GM12878 (cell line): ENCODE measurements around the gene PSMB10. TPM values are rescaled to one million over a fixed set of nuclear protein-coding genes. Genes with fewer than 3 reads are reported as not detected.

Source experiments
- ATF2 ChIP-seq: IDR thresholded peaks from 2 replicates; pipeline ENCODE4 v1.6.1; 2012; ENCODE audit warnings: low read length, inconsistent platforms
- EED ChIP-seq: sonication (generic); IDR thresholded peaks from 2 replicates; pipeline ENCODE4 v1.6.1; 2016; ENCODE audit warnings: antibody characterized with exemption, low read depth
- GABPA ChIP-seq: IDR thresholded peaks from 2 replicates; pipeline ENCODE4 v1.6.1; 2014; ENCODE audit warnings: antibody characterized with exemption, low read depth, mild to moderate bottlenecking, inconsistent platforms
- PRDM15 ChIP-seq: fragments of 450-650 bp; formaldehyde crosslinking; IDR thresholded peaks from 2 replicates; pipeline ENCODE4 v1.4.0; 2020; ENCODE audit warnings: mild to moderate bottlenecking, moderate library complexity
- RAD21 ChIP-seq: IDR thresholded peaks from 2 replicates; pipeline ENCODE4 v1.6.1; 2011; ENCODE audit warnings: mild to moderate bottlenecking, low read depth, low read length, moderate library complexity; ENCODE audit not compliant: insufficient read depth
- SMC3 ChIP-seq: IDR thresholded peaks from 2 replicates; pipeline ENCODE4 v1.6.1; 2011; ENCODE audit warnings: low read length, improper control_type of control experiment, borderline replicate concordance
- ZBED1 ChIP-seq: IDR thresholded peaks from 2 replicates; pipeline ENCODE4 v1.6.1; 2016; ENCODE audit warnings: borderline replicate concordance
- ZBTB4 ChIP-seq: fragments of 450-650 bp; formaldehyde crosslinking; IDR thresholded peaks from 2 replicates; pipeline ENCODE4 v1.4.0; 2022; ENCODE audit warnings: mild to moderate bottlenecking, moderate library complexity
- polyA plus RNA-seq, 11 experiments: library from polyadenylated mRNA; depleted of rRNA in 4 of 11; unstranded in 6 of 11; stranded (reverse) in 5 of 11; fragments of >200 nt; fragmentation: Nextera tagmentation in 4 of 11; fragmentation: Illumina TruSeq in 1 of 11; extraction: Ambion mirVana in 4 of 11; extraction: Trizol in 1 of 11; gene quantifications; 1 replicate in 1 of 11; 2 replicates in 10 of 11; pipeline versions ENCODE4 v1.2.1 to v1.2.3, GENCODE V29; 2011 to 2016; ENCODE audit warnings: inconsistent platforms in 2 of 11, missing spikeins in 2 of 11, low read depth in 1 of 11
- total RNA-seq, 4 experiments: library from RNA; depleted of rRNA in 3 of 4; stranded (reverse); fragments of >200 nt in 3 of 4; fragmentation: Illumina TruSeq in 1 of 4; extraction: Trizol in 1 of 4; gene quantifications; 2 replicates each; pipeline versions ENCODE4 v1.2.1 to v1.2.3, GENCODE V29; 2013 to 2021
- TF ChIP-seq, protein P1 (sequence below): IDR thresholded peaks from 2 replicates; pipeline ENCODE4 v1.6.1; 2012; ENCODE audit warnings: mild to moderate bottlenecking, low read depth, low read length
- TF ChIP-seq, protein P2 (sequence below): fragments of 150-350 bp; IDR thresholded peaks from 2 replicates; pipeline ENCODE4 v1.6.1; 2016; ENCODE audit warnings: low read depth, low read length

PSMB10 gene
- total and polyA plus RNA-seq, 10 of the 15 experiments (the other 5 are each of a cell fraction or from before 2014, with no cell fraction given): 24.1 to 308 (median 151) TPM

GRCh38 chr16:67892899-67893742, 43.5 kb downstream of the PSMB10 start, which contains the start of gene PSKH1 (continued):
- TF ChIP-seq ZBTB4 (no peak), ATF2 (no peak), PRDM15 (CRISPR knock-in tag) (no peak), EED (no peak), SMC3 (no peak), GABPA (no peak), ZBED1 (no peak), RAD21 (no peak)
- TF ChIP-seq, protein P1, sequence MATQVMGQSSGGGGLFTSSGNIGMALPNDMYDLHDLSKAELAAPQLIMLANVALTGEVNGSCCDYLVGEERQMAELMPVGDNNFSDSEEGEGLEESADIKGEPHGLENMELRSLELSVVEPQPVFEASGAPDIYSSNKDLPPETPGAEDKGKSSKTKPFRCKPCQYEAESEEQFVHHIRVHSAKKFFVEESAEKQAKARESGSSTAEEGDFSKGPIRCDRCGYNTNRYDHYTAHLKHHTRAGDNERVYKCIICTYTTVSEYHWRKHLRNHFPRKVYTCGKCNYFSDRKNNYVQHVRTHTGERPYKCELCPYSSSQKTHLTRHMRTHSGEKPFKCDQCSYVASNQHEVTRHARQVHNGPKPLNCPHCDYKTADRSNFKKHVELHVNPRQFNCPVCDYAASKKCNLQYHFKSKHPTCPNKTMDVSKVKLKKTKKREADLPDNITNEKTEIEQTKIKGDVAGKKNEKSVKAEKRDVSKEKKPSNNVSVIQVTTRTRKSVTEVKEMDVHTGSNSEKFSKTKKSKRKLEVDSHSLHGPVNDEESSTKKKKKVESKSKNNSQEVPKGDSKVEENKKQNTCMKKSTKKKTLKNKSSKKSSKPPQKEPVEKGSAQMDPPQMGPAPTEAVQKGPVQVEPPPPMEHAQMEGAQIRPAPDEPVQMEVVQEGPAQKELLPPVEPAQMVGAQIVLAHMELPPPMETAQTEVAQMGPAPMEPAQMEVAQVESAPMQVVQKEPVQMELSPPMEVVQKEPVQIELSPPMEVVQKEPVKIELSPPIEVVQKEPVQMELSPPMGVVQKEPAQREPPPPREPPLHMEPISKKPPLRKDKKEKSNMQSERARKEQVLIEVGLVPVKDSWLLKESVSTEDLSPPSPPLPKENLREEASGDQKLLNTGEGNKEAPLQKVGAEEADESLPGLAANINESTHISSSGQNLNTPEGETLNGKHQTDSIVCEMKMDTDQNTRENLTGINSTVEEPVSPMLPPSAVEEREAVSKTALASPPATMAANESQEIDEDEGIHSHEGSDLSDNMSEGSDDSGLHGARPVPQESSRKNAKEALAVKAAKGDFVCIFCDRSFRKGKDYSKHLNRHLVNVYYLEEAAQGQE: no peak
- TF ChIP-seq, protein P2, sequence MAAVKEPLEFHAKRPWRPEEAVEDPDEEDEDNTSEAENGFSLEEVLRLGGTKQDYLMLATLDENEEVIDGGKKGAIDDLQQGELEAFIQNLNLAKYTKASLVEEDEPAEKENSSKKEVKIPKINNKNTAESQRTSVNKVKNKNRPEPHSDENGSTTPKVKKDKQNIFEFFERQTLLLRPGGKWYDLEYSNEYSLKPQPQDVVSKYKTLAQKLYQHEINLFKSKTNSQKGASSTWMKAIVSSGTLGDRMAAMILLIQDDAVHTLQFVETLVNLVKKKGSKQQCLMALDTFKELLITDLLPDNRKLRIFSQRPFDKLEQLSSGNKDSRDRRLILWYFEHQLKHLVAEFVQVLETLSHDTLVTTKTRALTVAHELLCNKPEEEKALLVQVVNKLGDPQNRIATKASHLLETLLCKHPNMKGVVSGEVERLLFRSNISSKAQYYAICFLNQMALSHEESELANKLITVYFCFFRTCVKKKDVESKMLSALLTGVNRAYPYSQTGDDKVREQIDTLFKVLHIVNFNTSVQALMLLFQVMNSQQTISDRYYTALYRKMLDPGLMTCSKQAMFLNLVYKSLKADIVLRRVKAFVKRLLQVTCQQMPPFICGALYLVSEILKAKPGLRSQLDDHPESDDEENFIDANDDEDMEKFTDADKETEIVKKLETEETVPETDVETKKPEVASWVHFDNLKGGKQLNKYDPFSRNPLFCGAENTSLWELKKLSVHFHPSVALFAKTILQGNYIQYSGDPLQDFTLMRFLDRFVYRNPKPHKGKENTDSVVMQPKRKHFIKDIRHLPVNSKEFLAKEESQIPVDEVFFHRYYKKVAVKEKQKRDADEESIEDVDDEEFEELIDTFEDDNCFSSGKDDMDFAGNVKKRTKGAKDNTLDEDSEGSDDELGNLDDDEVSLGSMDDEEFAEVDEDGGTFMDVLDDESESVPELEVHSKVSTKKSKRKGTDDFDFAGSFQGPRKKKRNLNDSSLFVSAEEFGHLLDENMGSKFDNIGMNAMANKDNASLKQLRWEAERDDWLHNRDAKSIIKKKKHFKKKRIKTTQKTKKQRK: no peak
